ENCODE measurements around the gene SSH2. TPM values are rescaled to one million over a fixed set of nuclear protein-coding genes. Genes with fewer than 3 reads are reported as not detected.
A peak's percentile ranks its signal among the peaks of the same experiment; 100 is the strongest.

Gene SSH2
- polyA plus RNA-seq, 1 of the 3 experiments (the other 2 are of a cell fraction): 8.8 TPM

DNA sequence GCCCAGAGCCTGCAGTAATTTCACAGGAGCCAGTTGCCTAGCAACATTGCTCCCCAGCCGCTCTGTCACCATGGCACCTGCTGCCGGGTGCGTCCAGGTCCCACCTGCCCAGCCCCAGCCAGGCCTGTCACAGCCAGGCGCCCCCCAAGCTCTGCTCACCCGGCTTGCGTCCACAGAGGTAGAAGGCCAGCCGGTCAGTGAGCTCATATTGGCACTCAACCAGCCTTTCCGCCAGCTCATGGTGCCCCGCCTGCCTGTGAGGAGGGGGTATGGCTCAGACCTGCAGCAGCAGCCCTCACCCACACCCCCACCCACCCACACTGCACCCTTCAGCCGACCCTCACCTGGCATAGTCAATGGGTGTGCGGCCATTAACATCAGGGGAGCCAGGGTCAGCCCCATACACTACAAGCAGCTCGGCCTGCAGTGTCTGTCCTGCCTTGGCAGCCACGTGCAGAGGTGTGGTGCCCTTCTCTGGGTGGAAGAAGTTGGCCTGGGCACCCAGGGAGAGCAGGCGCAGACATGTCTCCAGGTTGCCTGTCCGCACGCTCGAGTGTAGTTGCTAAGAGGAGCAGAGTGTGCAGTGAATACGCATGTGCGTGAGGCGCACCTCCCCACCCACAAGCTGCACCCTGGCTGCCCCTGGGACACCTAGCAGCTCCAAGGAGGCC, 348.3 kb downstream of the SSH2 start:
- Histone ChIP-seq H2AFZ (ENCODE audit: low read depth) (no peak overlapping the region), H3K27ac (ENCODE audit: low read depth in 2 of 2, low read length in 1 of 2) (no peak overlapping the region; a peak in 1 of 4 replicates), H3K9me3 (no peaks in the 10 kb centered on the region), H3K36me3 (replicated peaks in 1 of 2; ENCODE audit: control insufficient read depth in 1 of 2, insufficient read depth in 2 of 2, low read length in 1 of 2) (peaks cover 9 to 54% of the 10 kb centered on the region in 2 experiments), H3K4me3 (ENCODE audit: low read depth in 2 of 2, low read length in 1 of 2) (no peak overlapping the region), H3K9ac (no peak overlapping the region), H3K4me2 (no peak overlapping the region), H3K27me3 (ENCODE audit: insufficient read depth) (no peaks in the 10 kb centered on the region), H3K4me1 (ENCODE audit: control insufficient read depth in 1 of 2, insufficient read depth in 2 of 2, low read depth in 1 of 2, low read length in 1 of 2) (peaks cover 5 to 29% of the 10 kb centered on the region in 2 experiments; a peak in 2 of 4 replicates), H4K20me1 (ENCODE audit: insufficient read depth) (peaks cover 52% of the 10 kb centered on the region), H3K9me2 (no peaks in the 10 kb centered on the region), H3F3A (replicated peaks; ENCODE audit: insufficient read depth) (peaks cover 5% of the 10 kb centered on the region), H3K79me2 (ENCODE audit: insufficient read depth) (peaks cover 52% of the 10 kb centered on the region)
- ChIA-PET POLR2A (interaction anchor here (0.6 to 1.5 kb wide), 3 partner anchors 9 to 187 kb away, joined by 3 to 4 read pairs (median 4); no protein-coding TSS in a partner anchor), CTCF (interaction anchor here (0.8 to 12.7 kb wide), 12 partner anchors 10 to 603 kb away, joined by 3 to 166 read pairs (median 8); partner anchors contain the start of genes ABHD15, ANKRD13B and TP53I13)
- peak; percentile 35 for DNase-seq
- WGBS (ENCODE audit: low lambda C conversion rate): 98% methylated on average over 8 of the region's 20 CpGs
- TF ChIP-seq, protein P1, sequence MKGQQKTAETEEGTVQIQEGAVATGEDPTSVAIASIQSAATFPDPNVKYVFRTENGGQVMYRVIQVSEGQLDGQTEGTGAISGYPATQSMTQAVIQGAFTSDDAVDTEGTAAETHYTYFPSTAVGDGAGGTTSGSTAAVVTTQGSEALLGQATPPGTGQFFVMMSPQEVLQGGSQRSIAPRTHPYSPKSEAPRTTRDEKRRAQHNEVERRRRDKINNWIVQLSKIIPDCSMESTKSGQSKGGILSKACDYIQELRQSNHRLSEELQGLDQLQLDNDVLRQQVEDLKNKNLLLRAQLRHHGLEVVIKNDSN (IDR thresholded peaks at IDR 0.05; ENCODE audit: borderline replicate concordance, low read depth): no peak
- TF ChIP-seq TAF1 (IDR thresholded peaks at IDR 0.05; ENCODE audit: borderline replicate concordance, low read depth, low read length) (no peak), RAD21 (IDR thresholded peaks at IDR 0.05; ENCODE audit: low read length) (no peak), POLR2AphosphoS5 (IDR thresholded peaks at IDR 0.05; ENCODE audit: low read depth, low read length) (no peak), RCOR1 (IDR thresholded peaks at IDR 0.05; ENCODE audit: low read length) (no peak), FOXJ3 (CRISPR knock-in tag; IDR thresholded peaks at IDR 0.05) (no peak), MEF2A (IDR thresholded peaks at IDR 0.05; ENCODE audit: borderline replicate concordance, low read depth) (no peak)

DNA sequence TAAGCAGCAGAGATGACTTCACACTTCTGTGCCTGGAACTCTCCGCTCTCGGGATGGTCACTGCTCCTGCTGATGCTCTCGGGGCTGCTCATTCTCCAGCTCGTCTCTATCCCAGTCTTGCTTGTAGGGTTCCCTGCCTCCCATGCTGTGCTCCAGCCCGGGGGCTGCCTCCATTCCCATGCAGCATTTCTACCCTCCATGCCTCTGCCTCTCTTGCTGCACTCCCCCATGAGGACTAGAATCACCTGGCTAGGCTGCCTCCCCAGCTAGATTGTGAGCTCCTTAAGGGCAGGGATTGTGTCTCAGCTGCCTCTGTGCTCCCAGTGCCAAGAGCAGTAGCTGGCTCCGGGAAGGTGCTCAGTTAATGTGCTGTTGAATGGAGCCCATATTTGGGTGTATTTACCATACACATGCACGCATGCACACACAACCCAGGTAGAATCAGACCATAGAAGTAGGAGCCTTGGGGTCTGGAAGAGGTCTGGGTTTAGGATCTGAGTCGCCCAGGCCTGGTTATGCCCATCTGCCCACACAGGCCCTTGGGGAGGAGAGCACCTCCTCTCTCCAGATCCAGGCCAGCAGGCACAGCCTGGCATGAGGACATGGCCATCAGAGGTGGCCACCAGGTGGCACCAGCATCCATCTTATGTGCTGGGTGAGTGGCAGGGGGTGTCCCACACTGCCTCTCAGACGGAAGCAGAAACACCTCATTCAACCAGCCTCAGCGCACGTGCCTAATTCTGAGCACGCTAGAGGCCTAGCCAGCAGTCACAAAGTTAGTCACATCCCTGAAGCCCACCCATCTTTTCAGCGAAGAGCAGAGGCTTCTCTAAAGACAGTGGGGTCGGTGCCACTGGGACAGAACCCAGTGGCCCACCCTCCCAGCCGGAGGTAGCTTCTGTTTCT, 349.9 kb downstream of the SSH2 start:
- Histone ChIP-seq H3K9ac (no peak overlapping the region), H3F3A (replicated peaks; ENCODE audit: insufficient read depth) (peaks cover 5% of the 10 kb centered on the region), H3K79me2 (ENCODE audit: insufficient read depth) (peaks cover 36% of the 10 kb centered on the region), H3K27me3 (ENCODE audit: insufficient read depth) (no peaks in the 10 kb centered on the region), H3K9me2 (no peaks in the 10 kb centered on the region), H3K4me2 (no peak overlapping the region), H3K27ac (ENCODE audit: low read depth in 2 of 2, low read length in 1 of 2) (peak overlapping the region in 1 of 2 experiments; percentile 53; a peak in 2 of 4 replicates), H4K20me1 (ENCODE audit: insufficient read depth) (peaks cover 36% of the 10 kb centered on the region), H3K36me3 (replicated peaks in 1 of 2; ENCODE audit: control insufficient read depth in 1 of 2, insufficient read depth in 2 of 2, low read length in 1 of 2) (peaks cover 9 to 70% of the 10 kb centered on the region in 2 experiments), H3K9me3 (no peaks in the 10 kb centered on the region), H3K4me3 (ENCODE audit: low read depth in 2 of 2, low read length in 1 of 2) (peak overlapping the region in 1 of 2 experiments; percentile 32; a peak in 1 of 4 replicates), H2AFZ (ENCODE audit: low read depth) (no peak overlapping the region), H3K4me1 (ENCODE audit: control insufficient read depth in 1 of 2, insufficient read depth in 2 of 2, low read depth in 1 of 2, low read length in 1 of 2) (peaks cover 2 to 17% of the 10 kb centered on the region in 2 experiments; a peak in 2 of 4 replicates)
- 53% methylated on average over 12 of the region's 15 CpGs for WGBS (ENCODE audit: low lambda C conversion rate)
- CTCF ChIA-PET: interaction anchor here (0.6 to 12.7 kb wide), 25 partner anchors 8 to 602 kb away, joined by 3 to 166 read pairs (median 4); partner anchors contain the start of genes ABHD15, ANKRD13B and TP53I13
- peak; percentile 96 for DNase-seq
- TF ChIP-seq GABPA (IDR thresholded peaks at IDR 0.05; ENCODE audit: low read depth) (no peak), RCOR1 (IDR thresholded peaks at IDR 0.05; ENCODE audit: low read length) (0 out of 2 replicates have a peak, but pooled peaks have one; percentile 21), MXI1 (IDR thresholded peaks at IDR 0.05; ENCODE audit: low read depth, low read length) (peak; percentile 93), CHD2 (IDR thresholded peaks at IDR 0.05; ENCODE audit: low read length, partially characterized antibody) (peak; percentile 33), SMC3 (IDR thresholded peaks at IDR 0.05; ENCODE audit: low read depth, low read length) (peak; percentile 90), TEAD4 (IDR thresholded peaks at IDR 0.05; ENCODE audit: borderline replicate concordance, insufficient read depth) (no peak), YY1 (IDR thresholded peaks at IDR 0.05; ENCODE audit: low read depth) (no peak), RAD21 (IDR thresholded peaks at IDR 0.05; ENCODE audit: low read length) (peak; percentile 92), FOXJ3 (CRISPR knock-in tag; IDR thresholded peaks at IDR 0.05) (no peak), FOXM1 (IDR thresholded peaks at IDR 0.05; ENCODE audit: low read depth) (no peak), FOSL2 (IDR thresholded peaks at IDR 0.05; ENCODE audit: borderline replicate concordance, low read depth) (no peak)
- TF ChIP-seq, protein P2, sequence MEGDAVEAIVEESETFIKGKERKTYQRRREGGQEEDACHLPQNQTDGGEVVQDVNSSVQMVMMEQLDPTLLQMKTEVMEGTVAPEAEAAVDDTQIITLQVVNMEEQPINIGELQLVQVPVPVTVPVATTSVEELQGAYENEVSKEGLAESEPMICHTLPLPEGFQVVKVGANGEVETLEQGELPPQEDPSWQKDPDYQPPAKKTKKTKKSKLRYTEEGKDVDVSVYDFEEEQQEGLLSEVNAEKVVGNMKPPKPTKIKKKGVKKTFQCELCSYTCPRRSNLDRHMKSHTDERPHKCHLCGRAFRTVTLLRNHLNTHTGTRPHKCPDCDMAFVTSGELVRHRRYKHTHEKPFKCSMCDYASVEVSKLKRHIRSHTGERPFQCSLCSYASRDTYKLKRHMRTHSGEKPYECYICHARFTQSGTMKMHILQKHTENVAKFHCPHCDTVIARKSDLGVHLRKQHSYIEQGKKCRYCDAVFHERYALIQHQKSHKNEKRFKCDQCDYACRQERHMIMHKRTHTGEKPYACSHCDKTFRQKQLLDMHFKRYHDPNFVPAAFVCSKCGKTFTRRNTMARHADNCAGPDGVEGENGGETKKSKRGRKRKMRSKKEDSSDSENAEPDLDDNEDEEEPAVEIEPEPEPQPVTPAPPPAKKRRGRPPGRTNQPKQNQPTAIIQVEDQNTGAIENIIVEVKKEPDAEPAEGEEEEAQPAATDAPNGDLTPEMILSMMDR (IDR thresholded peaks at IDR 0.05): peak; percentile 85
- TF ChIP-seq, protein P3, sequence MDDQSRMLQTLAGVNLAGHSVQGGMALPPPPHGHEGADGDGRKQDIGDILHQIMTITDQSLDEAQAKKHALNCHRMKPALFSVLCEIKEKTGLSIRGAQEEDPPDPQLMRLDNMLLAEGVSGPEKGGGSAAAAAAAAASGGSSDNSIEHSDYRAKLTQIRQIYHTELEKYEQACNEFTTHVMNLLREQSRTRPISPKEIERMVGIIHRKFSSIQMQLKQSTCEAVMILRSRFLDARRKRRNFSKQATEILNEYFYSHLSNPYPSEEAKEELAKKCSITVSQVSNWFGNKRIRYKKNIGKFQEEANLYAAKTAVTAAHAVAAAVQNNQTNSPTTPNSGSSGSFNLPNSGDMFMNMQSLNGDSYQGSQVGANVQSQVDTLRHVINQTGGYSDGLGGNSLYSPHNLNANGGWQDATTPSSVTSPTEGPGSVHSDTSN (IDR thresholded peaks at IDR 0.05): peak; percentile 83
- TF ChIP-seq, protein P4, sequence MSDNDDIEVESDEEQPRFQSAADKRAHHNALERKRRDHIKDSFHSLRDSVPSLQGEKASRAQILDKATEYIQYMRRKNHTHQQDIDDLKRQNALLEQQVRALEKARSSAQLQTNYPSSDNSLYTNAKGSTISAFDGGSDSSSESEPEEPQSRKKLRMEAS (IDR thresholded peaks at IDR 0.05; ENCODE audit: low read depth): peak; percentile 91
- POLR2A ChIA-PET: interaction anchor here (1.5 kb wide), 1 partner anchor 11 kb away, joined by 4 read pairs; no protein-coding TSS in a partner anchor

All from SK-N-SH (cell line).